H9 (cell line): ENCODE results near the gene ZNF467. TPM values are rescaled to one million over a fixed set of nuclear protein-coding genes. Genes with fewer than 3 reads are reported as not detected.

ENCODE experiments used
- DNase-seq: peaks from one replicate; pipeline ENCODE4 v3.0.0-alpha.2; 2017
- H2AFZ ChIP-seq: one replicate; pipeline ENCODE4 v1.6.1; 2013; ENCODE audit warnings: mild to moderate bottlenecking, low read length, control low read depth, moderate library complexity
- H2AK5ac ChIP-seq: 2 replicates; pipeline ENCODE4 v1.6.1; 2013; ENCODE audit warnings: low read length, control low read depth, mixed read lengths; ENCODE audit not compliant: insufficient read length
- H2BK120ac ChIP-seq: one replicate; pipeline ENCODE4 v1.6.1; 2013; ENCODE audit warnings: low read depth, mild to moderate bottlenecking, low read length, control low read depth, inconsistent platforms; ENCODE audit not compliant: poor library complexity, severe bottlenecking
- H2BK12ac ChIP-seq: 2 replicates; pipeline ENCODE4 v1.6.1; 2013; ENCODE audit warnings: low read length, control low read depth, mixed read lengths, low read depth; ENCODE audit not compliant: insufficient read length
- H2BK15ac ChIP-seq: 2 replicates; pipeline ENCODE4 v1.6.1; 2013; ENCODE audit warnings: low read depth, low read length, control low read depth
- H2BK20ac ChIP-seq: one replicate; pipeline ENCODE4 v1.6.1; 2013; ENCODE audit warnings: low read depth, mild to moderate bottlenecking, low read length, control low read depth, inconsistent platforms; ENCODE audit not compliant: poor library complexity, severe bottlenecking
- H2BK5ac ChIP-seq: 2 replicates; pipeline ENCODE4 v1.6.1; 2013; ENCODE audit warnings: low read length, control low read depth, mixed read lengths; ENCODE audit not compliant: insufficient read length
- H3K14ac ChIP-seq: 2 replicates; pipeline ENCODE4 v1.6.1; 2013; ENCODE audit warnings: low read length, control low read depth; ENCODE audit not compliant: insufficient read depth
- H3K18ac ChIP-seq: 2 replicates; pipeline ENCODE4 v1.6.1; 2013; ENCODE audit warnings: low read depth, mild to moderate bottlenecking, mixed read lengths, low read length, control low read depth; ENCODE audit not compliant: insufficient read length
- H3K23ac ChIP-seq: 2 replicates; pipeline ENCODE4 v1.6.1; 2013; ENCODE audit warnings: low read length, control low read depth, mixed read lengths, low read depth; ENCODE audit not compliant: insufficient read length
- H3K23me2 ChIP-seq: 2 replicates; pipeline ENCODE4 v1.6.1; 2013; ENCODE audit warnings: low read depth, mild to moderate bottlenecking, mixed read lengths, low read length, control low read depth; ENCODE audit not compliant: insufficient read length, poor library complexity, severe bottlenecking
- H3K27ac ChIP-seq: 2 replicates; pipeline ENCODE4 v1.5.1; 2013; ENCODE audit warnings: low read length, control low read depth, mixed read lengths, low read depth; ENCODE audit not compliant: insufficient read length
- H3K27me3 ChIP-seq: 2 replicates; pipeline ENCODE4 v1.6.1; 2013; ENCODE audit warnings: low read length, control low read depth, inconsistent platforms; ENCODE audit not compliant: insufficient read depth
- H3K4ac ChIP-seq: 2 replicates; pipeline ENCODE4 v1.6.1; 2013; ENCODE audit warnings: low read depth, mild to moderate bottlenecking, control low read depth, inconsistent platforms, low read length, moderate library complexity
- H3K4me1 ChIP-seq: 2 replicates; pipeline ENCODE4 v1.6.1; 2013; ENCODE audit warnings: low read length, control low read depth, inconsistent platforms; ENCODE audit not compliant: insufficient read depth
- H3K4me2 ChIP-seq: 2 replicates; pipeline ENCODE4 v1.6.1; 2013; ENCODE audit warnings: low read length, control low read depth, mixed read lengths; ENCODE audit not compliant: insufficient read length, insufficient read depth
- H3K56ac ChIP-seq: 2 replicates; pipeline ENCODE4 v1.6.1; 2013; ENCODE audit warnings: low read depth, mild to moderate bottlenecking, mixed read lengths, low read length, control low read depth; ENCODE audit not compliant: insufficient read length
- H3K79me1 ChIP-seq: 2 replicates; pipeline ENCODE4 v1.6.1; 2013; ENCODE audit warnings: low read depth, mild to moderate bottlenecking, moderate library complexity, low read length, control low read depth, inconsistent platforms; ENCODE audit not compliant: insufficient read depth, poor library complexity, severe bottlenecking
- H3K79me2 ChIP-seq: 2 replicates; pipeline ENCODE4 v1.6.1; 2013; ENCODE audit warnings: low read length, control low read depth, inconsistent platforms; ENCODE audit not compliant: insufficient read depth
- H3K9ac ChIP-seq: 2 replicates; pipeline ENCODE4 v1.6.1; 2013; ENCODE audit warnings: low read length, control low read depth, mixed read lengths; ENCODE audit not compliant: insufficient read length; ENCODE audit errors: extremely low read depth
- H3K9me3 ChIP-seq: one replicate; pipeline ENCODE4 v1.6.1; 2013; ENCODE audit warnings: low read depth, low read length, inconsistent platforms; ENCODE audit not compliant: control insufficient read depth
- H3T11ph ChIP-seq: one replicate; pipeline ENCODE4 v1.6.1; 2013; ENCODE audit warnings: mild to moderate bottlenecking, low read length, control low read depth, inconsistent platforms
- H4K20me1 ChIP-seq: one replicate; pipeline ENCODE4 v1.6.1; 2013; ENCODE audit not compliant: control insufficient read depth, insufficient read length, insufficient read depth
- H4K5ac ChIP-seq: 2 replicates; pipeline ENCODE4 v1.6.1; 2013; ENCODE audit warnings: low read depth, mild to moderate bottlenecking, mixed read lengths, low read length, control low read depth; ENCODE audit not compliant: insufficient read length
- H4K8ac ChIP-seq: replicated peaks from 2 replicates; pipeline ENCODE4 v1.6.1; 2013; ENCODE audit warnings: low read length, control low read depth, mixed read lengths, low read depth; ENCODE audit not compliant: insufficient read length
- H4K91ac ChIP-seq: 2 replicates; pipeline ENCODE4 v1.6.1; 2013; ENCODE audit warnings: low read depth, mild to moderate bottlenecking, moderate library complexity, mixed read lengths, low read length, control low read depth; ENCODE audit not compliant: insufficient read length
- H3K27ac Mint-ChIP-seq, 3 experiments: 2 replicates in 2 of 3; 3 replicates in 1 of 3; pipeline ENCODE4 v1.8.0; 2020 to 2021; ENCODE audit warnings: mixed read lengths in 3 of 3, mild to moderate bottlenecking in 1 of 3, moderate library complexity in 1 of 3
- H3K27me3 Mint-ChIP-seq: 2 replicates; pipeline ENCODE4 v1.8.0; 2021; ENCODE audit warnings: low read depth, mild to moderate bottlenecking, moderate library complexity, mixed read lengths
- H3K36me3 Mint-ChIP-seq, 3 experiments: 2 replicates in 2 of 3; 3 replicates in 1 of 3; pipeline ENCODE4 v1.8.0; 2020 to 2021; ENCODE audit warnings: low read depth in 3 of 3, mixed read lengths in 3 of 3; ENCODE audit not compliant: insufficient read depth in 1 of 3
- H3K4me1 Mint-ChIP-seq, 2 experiments: 2 replicates each; pipeline ENCODE4 v1.8.0; 2020; ENCODE audit warnings: mixed read lengths in 2 of 2
- H3K4me3 Mint-ChIP-seq, 2 experiments: 2 replicates in 1 of 2; 3 replicates in 1 of 2; pipeline ENCODE4 v1.8.0; 2020 to 2021; ENCODE audit warnings: mild to moderate bottlenecking in 2 of 2, mixed read lengths in 2 of 2, moderate library complexity in 1 of 2
- H3K9me3 Mint-ChIP-seq, 2 experiments: 2 replicates in 1 of 2; 3 replicates in 1 of 2; pipeline ENCODE4 v1.8.0; 2020; ENCODE audit warnings: mild to moderate bottlenecking in 2 of 2, mixed read lengths in 2 of 2, moderate library complexity in 1 of 2
- CTCF ChIP-seq: fragments of 200-600 bp; sonication (generic); conservative IDR thresholded peaks from 3 replicates; pipeline ENCODE4 v1.8.0; 2021; ENCODE audit warnings: antibody characterized with exemption, mild to moderate bottlenecking
- whole genome bisulfite sequencing: extraction: QIAGEN DNeasy Blood & Tissue Kit; methylation state at CpG from one replicate; pipeline ENCODE4 v1.1.7; 2013; ENCODE audit warnings: missing lambda C conversion rate, low lambda C conversion rate, mixed read lengths; ENCODE audit not compliant: insufficient read length; ENCODE audit errors: extremely low coverage; 5-methylcytosine and 5-hydroxymethylcytosine counted together
- total RNA-seq: library from RNA; stranded (reverse); gene quantifications from 2 replicates; pipeline ENCODE4 v1.2.1, GENCODE V29; 2021

Gene ZNF467
- total RNA-seq, 1 experiment from 2014 or later = 0.31 TPM

GRCh38 chr7:149819141-149819960 is 46.0 kb upstream of the ZNF467 start:
- H3K18ac ChIP-seq = no peak overlapping the region

More at GRCh38 chr7:149819141-149819960, 46.0 kb upstream of the ZNF467 start:
- Histone ChIP-seq H2BK15ac (no peak overlapping the region), H4K20me1 (no peaks in the 10 kb centered on the region), H2BK20ac (no peak overlapping the region), H3K56ac (no peak overlapping the region), H3K79me2 (no peaks in the 10 kb centered on the region), H4K8ac (no peak overlapping the region), H3K23me2 (no peaks in the 10 kb centered on the region), H3K4me1 (no peaks in the 10 kb centered on the region), H2BK120ac (no peak overlapping the region), H3K9me3 (no peaks in the 10 kb centered on the region), H3K14ac (no peak overlapping the region), H2AK5ac (no peak overlapping the region), H3K79me1 (no peaks in the 10 kb centered on the region), H3K23ac (no peak overlapping the region), H2BK5ac (no peak overlapping the region), H4K91ac (no peak overlapping the region), H3K27ac (no peak overlapping the region), H3K27me3 (no peaks in the 10 kb centered on the region), H2AFZ (no peak overlapping the region), H2BK12ac (no peak overlapping the region), H3K9ac (no peak overlapping the region), H3T11ph (no peak overlapping the region), H4K5ac (no peak overlapping the region), H3K4ac (no peak overlapping the region), H3K4me2 (no peak overlapping the region)
- DNase-seq = no peak
- H3K27ac Mint-ChIP-seq = no peak overlapping the region
- no peak overlapping the region for H3K4me3 Mint-ChIP-seq
- no CpG with 5 or more reads among the region's 28 CpGs for WGBS
- TF ChIP-seq CTCF = no peak
- H3K27me3 Mint-ChIP-seq = peaks cover 6% of the 10 kb centered on the region
- peaks cover 0 to 7% of the 10 kb centered on the region in 2 experiments; a peak in 1 of 4 replicates for H3K4me1 Mint-ChIP-seq
- H3K36me3 Mint-ChIP-seq = peaks cover 0 to 4% (median 0%) of the 10 kb centered on the region in 3 experiments; a peak in 1 of 7 replicates
- peaks cover 8 to 13% of the 10 kb centered on the region in 2 experiments; a peak in 4 of 5 replicates for H3K9me3 Mint-ChIP-seq
